HEK293T (cell line): ENCODE results near the gene SLC6A17.

Experiments
- BHLHE40 ChIP-seq: fragments of 450-650 bp; IDR thresholded peaks from 2 replicates; pipeline ENCODE4 v1.6.1; 2016; ENCODE audit warnings: mild to moderate bottlenecking, moderate library complexity, borderline replicate concordance
- NFRKB ChIP-seq: fragments of 450-650 bp; IDR thresholded peaks from 2 replicates; pipeline ENCODE4 v1.6.1; 2016; ENCODE audit warnings: mild to moderate bottlenecking, moderate library complexity
- TARDBP ChIP-seq: fragments of 450-650 bp; IDR thresholded peaks from 2 replicates; pipeline ENCODE4 v1.6.1; 2016

- TF ChIP-seq NFRKB (no peak), TARDBP (no peak), BHLHE40 (no peak)
Measured at GRCh38 chr1:110106013-110106941, 44.0 kb upstream of the SLC6A17 start.
